ENCODE data around the gene HDAC4. TPM values are rescaled to one million over a fixed set of nuclear protein-coding genes. Genes with fewer than 3 reads are reported as not detected.

HDAC4 gene
- total RNA-seq, 1 experiment from 2014 or later = 47.6 TPM

- peaks cover 12 to 13% of the 10 kb centered on the region in 2 experiments for H3K4me1 ChIP-seq (ENCODE audit: control insufficient read depth in 1 of 2, insufficient read depth in 2 of 2, low read length in 2 of 2)
- ChIA-PET POLR2A (no interaction called here), CTCF (no interaction called here), RAD21 (ENCODE audit: low non-redundant PET in 1 of 2, low total read pairs in 2 of 2, uncharacterized antibody in 2 of 2, unreplicated experiment in 2 of 2) (no interaction called here)
- no peaks in the 10 kb centered on the region for H4K20me1 ChIP-seq (ENCODE audit: insufficient read depth)
- peaks cover 0 to 4% of the 10 kb centered on the region in 2 experiments; a peak in 2 of 4 replicates for H3K36me3 ChIP-seq (ENCODE audit: control insufficient read depth in 1 of 2, insufficient read depth in 2 of 2, low read length in 2 of 2)
- no peaks in the 10 kb centered on the region for H3K79me2 ChIP-seq (ENCODE audit: insufficient read depth, low read length)
- no peak overlapping the region for H3K4me2 ChIP-seq (ENCODE audit: low read length)
- H3K27me3 ChIP-seq (ENCODE audit: insufficient read depth, low read length) = no peaks in the 10 kb centered on the region
- ATAC-seq (no peak), DNase-seq (ENCODE audit: low read depth, low spot score) (no peak)
- H3K9ac ChIP-seq (ENCODE audit: low read length) = no peak overlapping the region
- no TSS peak for BruUV-seq (replicated peaks)
- no peaks in the 10 kb centered on the region for H3K9me3 ChIP-seq (ENCODE audit: control insufficient read depth in 1 of 2, insufficient read depth in 1 of 2, low read depth in 1 of 2, low read length in 2 of 2)
- TF ChIP-seq CTCF (IDR thresholded peaks at IDR 0.05 in 2 of 3, conservative IDR thresholded peaks at IDR 0.05 in 1 of 3; ENCODE audit: borderline replicate concordance in 1 of 3, insufficient read depth in 1 of 3, low read depth in 2 of 3, low read length in 2 of 3) (no peak), SIN3A (IDR thresholded peaks at IDR 0.05; ENCODE audit: low read depth) (no peak), ELF1 (IDR thresholded peaks at IDR 0.05; ENCODE audit: borderline replicate concordance, low read depth) (no peak), YY1 (IDR thresholded peaks at IDR 0.05; ENCODE audit: extremely low read depth, insufficient replicate concordance, low read depth, low read length) (no peak), TCF7L2 (IDR thresholded peaks at IDR 0.05; ENCODE audit: borderline replicate concordance, extremely low read depth, insufficient read depth, insufficient read length) (no peak), POLR2A (IDR thresholded peaks at IDR 0.05; ENCODE audit: borderline replicate concordance, extremely low read depth, insufficient read depth, insufficient read length) (no peak), POLR2AphosphoS5 (IDR thresholded peaks at IDR 0.05; ENCODE audit: low read depth, low read length) (no peak), FOSL1 (IDR thresholded peaks at IDR 0.05; ENCODE audit: low read depth) (no peak), ZFX (IDR thresholded peaks at IDR 0.05) (no peak), EGR1 (IDR thresholded peaks at IDR 0.05; ENCODE audit: low read depth) (no peak), EZH2phosphoT487 (IDR thresholded peaks at IDR 0.05; ENCODE audit: borderline replicate concordance) (no peak), CBX3 (IDR thresholded peaks at IDR 0.05; ENCODE audit: low read depth) (no peak), ZNF274 (IDR thresholded peaks at IDR 0.05; ENCODE audit: low read depth, low read length) (no peak), SRF (IDR thresholded peaks at IDR 0.05; ENCODE audit: low read depth) (no peak), RAD21 (IDR thresholded peaks at IDR 0.05; ENCODE audit: low read depth) (no peak), SP1 (IDR thresholded peaks at IDR 0.05; ENCODE audit: low read depth) (no peak)
- TF ChIP-seq, protein P1, sequence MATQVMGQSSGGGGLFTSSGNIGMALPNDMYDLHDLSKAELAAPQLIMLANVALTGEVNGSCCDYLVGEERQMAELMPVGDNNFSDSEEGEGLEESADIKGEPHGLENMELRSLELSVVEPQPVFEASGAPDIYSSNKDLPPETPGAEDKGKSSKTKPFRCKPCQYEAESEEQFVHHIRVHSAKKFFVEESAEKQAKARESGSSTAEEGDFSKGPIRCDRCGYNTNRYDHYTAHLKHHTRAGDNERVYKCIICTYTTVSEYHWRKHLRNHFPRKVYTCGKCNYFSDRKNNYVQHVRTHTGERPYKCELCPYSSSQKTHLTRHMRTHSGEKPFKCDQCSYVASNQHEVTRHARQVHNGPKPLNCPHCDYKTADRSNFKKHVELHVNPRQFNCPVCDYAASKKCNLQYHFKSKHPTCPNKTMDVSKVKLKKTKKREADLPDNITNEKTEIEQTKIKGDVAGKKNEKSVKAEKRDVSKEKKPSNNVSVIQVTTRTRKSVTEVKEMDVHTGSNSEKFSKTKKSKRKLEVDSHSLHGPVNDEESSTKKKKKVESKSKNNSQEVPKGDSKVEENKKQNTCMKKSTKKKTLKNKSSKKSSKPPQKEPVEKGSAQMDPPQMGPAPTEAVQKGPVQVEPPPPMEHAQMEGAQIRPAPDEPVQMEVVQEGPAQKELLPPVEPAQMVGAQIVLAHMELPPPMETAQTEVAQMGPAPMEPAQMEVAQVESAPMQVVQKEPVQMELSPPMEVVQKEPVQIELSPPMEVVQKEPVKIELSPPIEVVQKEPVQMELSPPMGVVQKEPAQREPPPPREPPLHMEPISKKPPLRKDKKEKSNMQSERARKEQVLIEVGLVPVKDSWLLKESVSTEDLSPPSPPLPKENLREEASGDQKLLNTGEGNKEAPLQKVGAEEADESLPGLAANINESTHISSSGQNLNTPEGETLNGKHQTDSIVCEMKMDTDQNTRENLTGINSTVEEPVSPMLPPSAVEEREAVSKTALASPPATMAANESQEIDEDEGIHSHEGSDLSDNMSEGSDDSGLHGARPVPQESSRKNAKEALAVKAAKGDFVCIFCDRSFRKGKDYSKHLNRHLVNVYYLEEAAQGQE (IDR thresholded peaks at IDR 0.05; ENCODE audit: low read depth) = no peak
- TF ChIP-seq, protein P2, sequence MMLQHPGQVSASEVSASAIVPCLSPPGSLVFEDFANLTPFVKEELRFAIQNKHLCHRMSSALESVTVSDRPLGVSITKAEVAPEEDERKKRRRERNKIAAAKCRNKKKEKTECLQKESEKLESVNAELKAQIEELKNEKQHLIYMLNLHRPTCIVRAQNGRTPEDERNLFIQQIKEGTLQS (IDR thresholded peaks at IDR 0.05) = no peak
- no peak overlapping the region for H3K4me3 ChIP-seq (replicated peaks in 1 of 2; ENCODE audit: low read depth in 1 of 2, low read length in 2 of 2)
- intact Hi-C loops (cut with micrococcal nuclease) = no loop called here
- no peak overlapping the region for H3K27ac ChIP-seq (ENCODE audit: low read depth, low read length)
- no peak overlapping the region for H2AFZ ChIP-seq (ENCODE audit: low read depth, low read length, poor library complexity, severe bottlenecking)
- no peaks in the 10 kb centered on the region for H3K9me2 ChIP-seq (ENCODE audit: insufficient read depth)
These were observed 334.9 kb downstream of the HDAC4 start for GRCh38 chr2:239065962-239066361.
